ENCODE data around the gene CHST4. TPM values are rescaled to one million over a fixed set of nuclear protein-coding genes. Genes with fewer than 3 reads are reported as not detected.
"Not testable (repeated sequence)": the region's sequence is repeated elsewhere in the genome, so short reads cannot be mapped to it uniquely, and the experiment has no call there.

CHST4 gene
- total RNA-seq, 2 donors from 2014 or later, result 1.9 to 3.2 TPM

- no peak for DNase-seq
- Histone ChIP-seq H3K27ac (ENCODE audit: low read depth, low read length) (no peak overlapping the region), H3K4me3 (ENCODE audit: low read length) (no peak overlapping the region), H3K4me1 (ENCODE audit: control insufficient read depth, insufficient read depth, low read length) (peaks cover 5% of the 10 kb centered on the region), H3K9me3 (ENCODE audit: control insufficient read depth, low read length) (no peaks in the 10 kb centered on the region), H3K36me3 (ENCODE audit: control insufficient read depth, insufficient read depth, low read length) (no peaks in the 10 kb centered on the region), H3K9ac (ENCODE audit: extremely low read depth, low read length, poor library complexity, severe bottlenecking) (no peak overlapping the region), H3K27me3 (ENCODE audit: control insufficient read depth, insufficient read depth, low read length, poor library complexity, severe bottlenecking) (peaks cover 8% of the 10 kb centered on the region)
- Mint-ChIP-seq H3K4me1 (peaks cover 4% of the 10 kb centered on the region), H3K4me3 (no peak overlapping the region), H3K36me3 (ENCODE audit: low read depth) (no peaks in the 10 kb centered on the region), H3K27me3 (ENCODE audit: insufficient read depth) (peaks cover 19% of the 10 kb centered on the region), H3K27ac (no peak overlapping the region), H3K9me3 (no peaks in the 10 kb centered on the region)
- TF ChIP-seq, protein P1, sequence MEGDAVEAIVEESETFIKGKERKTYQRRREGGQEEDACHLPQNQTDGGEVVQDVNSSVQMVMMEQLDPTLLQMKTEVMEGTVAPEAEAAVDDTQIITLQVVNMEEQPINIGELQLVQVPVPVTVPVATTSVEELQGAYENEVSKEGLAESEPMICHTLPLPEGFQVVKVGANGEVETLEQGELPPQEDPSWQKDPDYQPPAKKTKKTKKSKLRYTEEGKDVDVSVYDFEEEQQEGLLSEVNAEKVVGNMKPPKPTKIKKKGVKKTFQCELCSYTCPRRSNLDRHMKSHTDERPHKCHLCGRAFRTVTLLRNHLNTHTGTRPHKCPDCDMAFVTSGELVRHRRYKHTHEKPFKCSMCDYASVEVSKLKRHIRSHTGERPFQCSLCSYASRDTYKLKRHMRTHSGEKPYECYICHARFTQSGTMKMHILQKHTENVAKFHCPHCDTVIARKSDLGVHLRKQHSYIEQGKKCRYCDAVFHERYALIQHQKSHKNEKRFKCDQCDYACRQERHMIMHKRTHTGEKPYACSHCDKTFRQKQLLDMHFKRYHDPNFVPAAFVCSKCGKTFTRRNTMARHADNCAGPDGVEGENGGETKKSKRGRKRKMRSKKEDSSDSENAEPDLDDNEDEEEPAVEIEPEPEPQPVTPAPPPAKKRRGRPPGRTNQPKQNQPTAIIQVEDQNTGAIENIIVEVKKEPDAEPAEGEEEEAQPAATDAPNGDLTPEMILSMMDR (conservative IDR thresholded peaks at IDR 0.05), result no peak
- WGBS, 2 experiments (ENCODE audit: insufficient coverage in 1 of 2, insufficient read length in 1 of 2), result 85 to 92% methylated on average over 3 to 5 of the region's 5 CpGs
These were observed 47.3 kb downstream of the CHST4 start for GRCh38 chr16:71573387-71574094.

DNA sequence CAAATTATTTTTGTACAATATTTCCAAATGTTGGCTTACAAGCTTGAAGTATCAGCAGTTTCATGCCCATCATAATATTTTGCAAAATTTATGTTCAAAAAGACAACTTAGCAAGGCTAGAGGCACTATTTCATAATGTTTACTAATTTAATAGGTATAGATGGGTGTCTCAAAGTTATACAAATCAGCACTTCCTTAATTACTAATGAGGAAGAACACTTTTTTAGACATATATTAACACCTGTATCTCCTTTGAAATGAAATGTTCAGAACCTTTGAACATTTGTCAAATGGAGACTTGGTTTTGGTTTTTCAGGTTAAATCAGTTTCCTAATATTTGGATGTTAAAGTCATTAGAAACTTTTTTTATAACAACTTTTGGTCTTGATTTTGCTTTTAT is 48.5 kb downstream of the CHST4 start:
- no peak for DNase-seq
- Mint-ChIP-seq H3K9me3 (no peaks in the 10 kb centered on the region), H3K27me3 (ENCODE audit: insufficient read depth) (peaks cover 19% of the 10 kb centered on the region), H3K36me3 (ENCODE audit: low read depth) (no peaks in the 10 kb centered on the region), H3K27ac (no peak overlapping the region), H3K4me1 (peaks cover 4% of the 10 kb centered on the region), H3K4me3 (no peak overlapping the region)
- Histone ChIP-seq H3K4me3 (ENCODE audit: low read length) (no peak overlapping the region), H3K9me3 (ENCODE audit: control insufficient read depth, low read length) (no peaks in the 10 kb centered on the region), H3K27ac (ENCODE audit: low read depth, low read length) (no peak overlapping the region), H3K9ac (ENCODE audit: extremely low read depth, low read length, poor library complexity, severe bottlenecking) (no peak overlapping the region), H3K36me3 (ENCODE audit: control insufficient read depth, insufficient read depth, low read length) (no peaks in the 10 kb centered on the region), H3K27me3 (ENCODE audit: control insufficient read depth, insufficient read depth, low read length, poor library complexity, severe bottlenecking) (peaks cover 8% of the 10 kb centered on the region), H3K4me1 (ENCODE audit: control insufficient read depth, insufficient read depth, low read length) (peaks cover 5% of the 10 kb centered on the region)
- TF ChIP-seq, protein P1 (conservative IDR thresholded peaks at IDR 0.05), result no peak

- TF ChIP-seq, protein P1 (conservative IDR thresholded peaks at IDR 0.05), result no peak
- Histone ChIP-seq H3K9ac (ENCODE audit: extremely low read depth, low read length, poor library complexity, severe bottlenecking) (no peak within 1 kb of the TSS), H3K9me3 (ENCODE audit: control insufficient read depth, low read length) (no peaks in the 10 kb centered on the region), H3K36me3 (ENCODE audit: control insufficient read depth, insufficient read depth, low read length) (no peaks in the 10 kb centered on the region), H3K27ac (ENCODE audit: low read depth, low read length) (no peak within 1 kb of the TSS), H3K4me1 (ENCODE audit: control insufficient read depth, insufficient read depth, low read length) (peaks cover 5% of the 10 kb centered on the region), H3K4me3 (ENCODE audit: low read length) (no peak within 1 kb of the TSS), H3K27me3 (ENCODE audit: control insufficient read depth, insufficient read depth, low read length, poor library complexity, severe bottlenecking) (peaks cover 8% of the 10 kb centered on the region)
- peaks cover 22% of the 10 kb centered on the region for H3K27me3 Mint-ChIP-seq (ENCODE audit: insufficient read depth)
- peak; percentile 49 for DNase-seq
- no peak within 1 kb of the TSS for H3K27ac Mint-ChIP-seq
- WGBS, 2 experiments (ENCODE audit: insufficient coverage in 1 of 2, insufficient read length in 1 of 2), result 46 to 55% methylated on average over 2 to 3 of the region's 3 CpGs
- no peak within 1 kb of the TSS for H3K4me3 Mint-ChIP-seq
- no peaks in the 10 kb centered on the region for H3K9me3 Mint-ChIP-seq
- peaks cover 4% of the 10 kb centered on the region for H3K4me1 Mint-ChIP-seq
- no peaks in the 10 kb centered on the region for H3K36me3 Mint-ChIP-seq (ENCODE audit: low read depth)
These were observed 50.7 kb downstream of the CHST4 start, which contains the start of gene TAT for GRCh38 chr16:71576971-71577370. Gene TAT, minus strand, starts transcription at chr16:71577092. Its CDS starts 677 bp downstream, at chr16:71576415.

DNA sequence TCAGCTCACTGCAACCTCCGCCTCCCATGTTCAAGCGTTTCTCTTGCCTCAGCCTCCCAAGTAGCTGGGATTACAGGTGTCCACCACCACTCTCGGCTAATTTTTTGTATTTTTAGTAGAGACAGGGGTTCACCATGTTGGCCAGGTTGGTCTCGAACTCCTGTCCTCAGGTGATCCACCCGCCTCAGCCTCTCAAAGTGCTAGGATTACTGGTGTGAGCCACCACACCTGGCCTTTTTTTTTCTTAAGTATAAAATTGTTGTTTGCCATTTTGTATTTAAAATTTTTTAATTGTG is 56.3 kb downstream of the CHST4 start:
- H3K9me3 Mint-ChIP-seq; H3K36me3 Mint-ChIP-seq (ENCODE audit: low read depth); DNase-seq; H3K27ac Mint-ChIP-seq; H3K27me3 ChIP-seq (ENCODE audit: control insufficient read depth, insufficient read depth, low read length, poor library complexity, severe bottlenecking); H3K4me3 ChIP-seq (ENCODE audit: low read length); H3K36me3 ChIP-seq (ENCODE audit: control insufficient read depth, insufficient read depth, low read length); H3K4me1 Mint-ChIP-seq; H3K9me3 ChIP-seq (ENCODE audit: control insufficient read depth, low read length); H3K27ac ChIP-seq (ENCODE audit: low read depth, low read length); H3K4me3 Mint-ChIP-seq; H3K4me1 ChIP-seq (ENCODE audit: control insufficient read depth, insufficient read depth, low read length); H3K9ac ChIP-seq (ENCODE audit: extremely low read depth, low read length, poor library complexity, severe bottlenecking): not testable (repeated sequence)
- 88 to 90% methylated on average over 3 to 5 of the region's 5 CpGs for WGBS, 2 experiments (ENCODE audit: insufficient coverage in 1 of 2, insufficient read length in 1 of 2)
- peaks cover 11% of the 10 kb centered on the region for H3K27me3 Mint-ChIP-seq (ENCODE audit: insufficient read depth)
